ENCODE measurements around the gene VPS13D. TPM values are rescaled to one million over a fixed set of nuclear protein-coding genes. Genes with fewer than 3 reads are reported as not detected.

The VPS13D gene
- total RNA-seq, 1 experiment from 2014 or later = 20.2 TPM

DNA sequence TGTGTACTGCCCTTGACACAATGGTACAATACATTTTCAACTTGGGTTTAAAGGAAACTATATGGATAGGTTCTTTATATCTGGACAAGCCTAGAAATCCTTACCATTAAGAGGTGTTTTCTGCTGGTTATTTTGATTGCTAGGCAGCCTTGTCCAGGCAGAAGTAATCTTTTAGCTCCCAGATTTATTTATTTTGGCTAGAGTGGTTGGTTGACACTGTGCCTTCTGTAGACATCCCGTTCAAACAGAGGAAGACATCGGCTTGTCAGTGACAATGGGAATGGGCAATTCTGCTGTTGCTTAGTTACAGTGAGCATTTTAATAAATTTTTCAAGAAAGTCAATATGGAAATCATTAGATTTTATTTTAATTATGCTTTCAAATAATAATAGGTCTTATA lies 138.8 kb downstream of the VPS13D start:
- DNase-seq = no peak
- Histone ChIP-seq H3K56ac (ENCODE audit: insufficient read length, low read depth, low read length) (no peak overlapping the region), H3K18ac (ENCODE audit: insufficient read length, low read depth, low read length) (no peak overlapping the region), H3K9ac (ENCODE audit: extremely low read depth, insufficient read length, low read length) (no peak overlapping the region), H3T11ph (ENCODE audit: low read length) (no peak overlapping the region), H4K5ac (ENCODE audit: insufficient read length, low read depth, low read length) (no peak overlapping the region), H3K23me2 (ENCODE audit: insufficient read length, low read depth, low read length, poor library complexity, severe bottlenecking) (no peaks in the 10 kb centered on the region), H3K23ac (ENCODE audit: insufficient read length, low read depth, low read length) (no peak overlapping the region), H2BK120ac (ENCODE audit: low read depth, low read length, poor library complexity, severe bottlenecking) (no peak overlapping the region), H3K14ac (ENCODE audit: insufficient read depth, low read length) (no peak overlapping the region), H3K9me3 (ENCODE audit: control insufficient read depth, low read depth, low read length) (no peaks in the 10 kb centered on the region), H3K4ac (ENCODE audit: low read depth, low read length) (no peak overlapping the region), H2BK15ac (ENCODE audit: low read depth, low read length) (no peak overlapping the region), H3K4me1 (ENCODE audit: insufficient read depth, low read length) (no peaks in the 10 kb centered on the region), H2BK20ac (ENCODE audit: low read depth, low read length, poor library complexity, severe bottlenecking) (no peak overlapping the region), H3K27ac (ENCODE audit: insufficient read length, low read depth, low read length) (no peak overlapping the region), H3K79me1 (ENCODE audit: insufficient read depth, low read depth, low read length, poor library complexity, severe bottlenecking) (no peaks in the 10 kb centered on the region), H2AFZ (ENCODE audit: low read length) (no peak overlapping the region), H2BK5ac (ENCODE audit: insufficient read length, low read length) (no peak overlapping the region), H3K27me3 (ENCODE audit: insufficient read depth, low read length) (no peaks in the 10 kb centered on the region), H4K20me1 (ENCODE audit: control insufficient read depth, insufficient read depth, insufficient read length) (no peaks in the 10 kb centered on the region), H2BK12ac (ENCODE audit: insufficient read length, low read depth, low read length) (no peak overlapping the region), H2AK5ac (ENCODE audit: insufficient read length, low read length) (no peak overlapping the region), H4K91ac (ENCODE audit: insufficient read length, low read depth, low read length) (no peak overlapping the region), H3K4me2 (ENCODE audit: insufficient read depth, insufficient read length, low read length) (no peak overlapping the region), H4K8ac (replicated peaks; ENCODE audit: insufficient read length, low read depth, low read length) (no peak overlapping the region), H3K79me2 (ENCODE audit: insufficient read depth, low read length) (no peaks in the 10 kb centered on the region)
- WGBS (ENCODE audit: extremely low coverage, insufficient read length, low lambda C conversion rate) = no CpG with 5 or more reads among the region's 2 CpGs
- H3K36me3 Mint-ChIP-seq (ENCODE audit: insufficient read depth in 1 of 3, low read depth in 3 of 3) = peaks cover 2 to 17% (median 15%) of the 10 kb centered on the region in 3 experiments; a peak in 6 of 7 replicates
- no peak overlapping the region for H3K27ac Mint-ChIP-seq
- no peak overlapping the region for H3K4me3 Mint-ChIP-seq
- H3K4me1 Mint-ChIP-seq = peaks cover 3 to 8% of the 10 kb centered on the region in 2 experiments; a peak in 2 of 4 replicates
- no peaks in the 10 kb centered on the region for H3K9me3 Mint-ChIP-seq
- TF ChIP-seq, protein P1, sequence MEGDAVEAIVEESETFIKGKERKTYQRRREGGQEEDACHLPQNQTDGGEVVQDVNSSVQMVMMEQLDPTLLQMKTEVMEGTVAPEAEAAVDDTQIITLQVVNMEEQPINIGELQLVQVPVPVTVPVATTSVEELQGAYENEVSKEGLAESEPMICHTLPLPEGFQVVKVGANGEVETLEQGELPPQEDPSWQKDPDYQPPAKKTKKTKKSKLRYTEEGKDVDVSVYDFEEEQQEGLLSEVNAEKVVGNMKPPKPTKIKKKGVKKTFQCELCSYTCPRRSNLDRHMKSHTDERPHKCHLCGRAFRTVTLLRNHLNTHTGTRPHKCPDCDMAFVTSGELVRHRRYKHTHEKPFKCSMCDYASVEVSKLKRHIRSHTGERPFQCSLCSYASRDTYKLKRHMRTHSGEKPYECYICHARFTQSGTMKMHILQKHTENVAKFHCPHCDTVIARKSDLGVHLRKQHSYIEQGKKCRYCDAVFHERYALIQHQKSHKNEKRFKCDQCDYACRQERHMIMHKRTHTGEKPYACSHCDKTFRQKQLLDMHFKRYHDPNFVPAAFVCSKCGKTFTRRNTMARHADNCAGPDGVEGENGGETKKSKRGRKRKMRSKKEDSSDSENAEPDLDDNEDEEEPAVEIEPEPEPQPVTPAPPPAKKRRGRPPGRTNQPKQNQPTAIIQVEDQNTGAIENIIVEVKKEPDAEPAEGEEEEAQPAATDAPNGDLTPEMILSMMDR (conservative IDR thresholded peaks at IDR 0.05) = no peak
- no peaks in the 10 kb centered on the region for H3K27me3 Mint-ChIP-seq (ENCODE audit: low read depth)

Data from H9 (cell line).